Measurements from ENCODE around the gene PIK3C2B. TPM values are rescaled to one million over a fixed set of nuclear protein-coding genes. Genes with fewer than 3 reads are reported as not detected.
A peak's percentile ranks its signal among the peaks of the same experiment; 100 is the strongest.

The PIK3C2B gene
- total and polyA plus RNA-seq, 7 donors: 9.2 to 47.6 (median 17.1) TPM

DNA sequence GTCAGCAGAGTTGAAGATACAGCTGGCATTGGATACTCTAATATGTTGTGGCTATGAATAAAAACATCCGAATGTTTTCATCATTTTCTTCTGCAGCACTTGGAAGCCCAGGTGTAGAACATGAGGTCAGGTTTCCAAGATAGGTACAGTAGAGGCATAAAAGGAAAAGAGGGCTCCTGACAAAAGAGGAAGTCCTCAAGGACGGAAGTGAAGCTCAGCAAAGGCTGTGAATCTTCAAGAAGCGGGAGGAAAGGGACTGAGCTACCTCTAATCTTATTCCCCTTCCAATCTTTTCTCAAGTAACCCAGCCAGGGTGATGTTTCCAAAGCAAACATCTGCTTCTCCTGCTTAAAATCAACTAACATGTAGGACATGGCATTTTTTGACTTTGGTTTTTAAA is 4.4 kb upstream of the PIK3C2B start:
- H3K4me3 ChIP-seq: no peak overlapping the region
- no peaks in the 10 kb centered on the region for H3K9me3 ChIP-seq
- H3K4me1 ChIP-seq: peaks cover 0 to 16% (median 4%) of the 10 kb centered on the region in 4 donors
- H3K36me3 ChIP-seq: no peaks in the 10 kb centered on the region
- WGBS, 2 donors: 77 to 88% methylated on average over 3 of the region's 3 CpGs
- no peak overlapping the region for H3K27ac ChIP-seq
- TF ChIP-seq, protein P1, sequence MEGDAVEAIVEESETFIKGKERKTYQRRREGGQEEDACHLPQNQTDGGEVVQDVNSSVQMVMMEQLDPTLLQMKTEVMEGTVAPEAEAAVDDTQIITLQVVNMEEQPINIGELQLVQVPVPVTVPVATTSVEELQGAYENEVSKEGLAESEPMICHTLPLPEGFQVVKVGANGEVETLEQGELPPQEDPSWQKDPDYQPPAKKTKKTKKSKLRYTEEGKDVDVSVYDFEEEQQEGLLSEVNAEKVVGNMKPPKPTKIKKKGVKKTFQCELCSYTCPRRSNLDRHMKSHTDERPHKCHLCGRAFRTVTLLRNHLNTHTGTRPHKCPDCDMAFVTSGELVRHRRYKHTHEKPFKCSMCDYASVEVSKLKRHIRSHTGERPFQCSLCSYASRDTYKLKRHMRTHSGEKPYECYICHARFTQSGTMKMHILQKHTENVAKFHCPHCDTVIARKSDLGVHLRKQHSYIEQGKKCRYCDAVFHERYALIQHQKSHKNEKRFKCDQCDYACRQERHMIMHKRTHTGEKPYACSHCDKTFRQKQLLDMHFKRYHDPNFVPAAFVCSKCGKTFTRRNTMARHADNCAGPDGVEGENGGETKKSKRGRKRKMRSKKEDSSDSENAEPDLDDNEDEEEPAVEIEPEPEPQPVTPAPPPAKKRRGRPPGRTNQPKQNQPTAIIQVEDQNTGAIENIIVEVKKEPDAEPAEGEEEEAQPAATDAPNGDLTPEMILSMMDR (IDR thresholded peaks at IDR 0.05): no peak
- TF ChIP-seq POLR2A (IDR thresholded peaks at IDR 0.05) (no peak), POLR2AphosphoS5 (IDR thresholded peaks at IDR 0.05) (no peak), EP300 (IDR thresholded peaks at IDR 0.05) (no peak)
- H3K27me3 ChIP-seq: no peaks in the 10 kb centered on the region
- intact Hi-C loops (cut with DNase I): no loop called here
- no peak for DNase-seq

GRCh38 chr1:204495777-204496176 is 1.2 kb upstream of the PIK3C2B start:
- 25 to 49% methylated on average over 5 to 6 of the region's 6 CpGs for WGBS, 2 donors
- peak overlapping the region; percentile 17 to 98 (median 96) for H3K27ac ChIP-seq
- TF ChIP-seq POLR2AphosphoS5 (IDR thresholded peaks at IDR 0.05) (no peak), EP300 (IDR thresholded peaks at IDR 0.05) (no peak)
- TF ChIP-seq, protein P1 (IDR thresholded peaks at IDR 0.05): no peak
- intact Hi-C loops (cut with DNase I): loop anchor here (2.0 kb wide), 1 partner anchor 49 kb away; no protein-coding TSS in a partner anchor
- DNase-seq: no peak
- H3K9me3 ChIP-seq: no peaks in the 10 kb centered on the region
- H3K4me1 ChIP-seq: peaks cover 0 to 34% (median 25%) of the 10 kb centered on the region in 4 donors
- no peaks in the 10 kb centered on the region for H3K36me3 ChIP-seq
- H3K27me3 ChIP-seq: no peaks in the 10 kb centered on the region
- H3K4me3 ChIP-seq: no peak overlapping the region

- Histone ChIP-seq H3K4me3 (peak overlapping the region; percentile 64 to 93 (median 77)), H3K36me3 (no peaks in the 10 kb centered on the region), H3K4me1 (peaks cover 0 to 36% (median 25%) of the 10 kb centered on the region in 4 donors), H3K27ac (peak overlapping the region; percentile 90 to 98 (median 96)), H3K9me3 (no peaks in the 10 kb centered on the region), H3K27me3 (no peaks in the 10 kb centered on the region)
- intact Hi-C loops (cut with DNase I): loop anchor here (2.0 kb wide), 1 partner anchor 48 kb away; no protein-coding TSS in a partner anchor
- no peak for DNase-seq
- TF ChIP-seq EP300 (IDR thresholded peaks at IDR 0.05) (no peak), POLR2AphosphoS5 (IDR thresholded peaks at IDR 0.05) (no peak), POLR2A (IDR thresholded peaks at IDR 0.05) (no peak)
- TF ChIP-seq, protein P1 (IDR thresholded peaks at IDR 0.05): no peak
- WGBS, 2 donors: 1 to 2% methylated on average over 17 of the region's 17 CpGs
Measured at GRCh38 chr1:204495078-204495753, 611 bp upstream of the PIK3C2B start.

GRCh38 chr1:204493984-204494280 is 673 bp downstream of the PIK3C2B start:
- no peaks in the 10 kb centered on the region for H3K27me3 ChIP-seq
- peak overlapping the region; percentile 90 to 98 (median 96) for H3K27ac ChIP-seq
- intact Hi-C loops (cut with DNase I): loop anchor here (2.0 kb wide), 1 partner anchor 47 kb away; no protein-coding TSS in a partner anchor
- peak; percentile 79 for DNase-seq
- no peaks in the 10 kb centered on the region for H3K36me3 ChIP-seq
- no peaks in the 10 kb centered on the region for H3K9me3 ChIP-seq
- WGBS, 2 donors: 0 to 1% methylated on average over 14 of the region's 14 CpGs
- no peak for TF ChIP-seq EP300 (IDR thresholded peaks at IDR 0.05)
- TF ChIP-seq, protein P1 (IDR thresholded peaks at IDR 0.05): no peak
- no peak for TF ChIP-seq POLR2AphosphoS5 (IDR thresholded peaks at IDR 0.05)
- peak in 1 of 2 donors; percentile 51 for TF ChIP-seq POLR2A (IDR thresholded peaks at IDR 0.05)
- peaks cover 0 to 43% (median 25%) of the 10 kb centered on the region in 4 donors for H3K4me1 ChIP-seq
- H3K4me3 ChIP-seq: peak overlapping the region; percentile 64 to 93 (median 77)

Data from sigmoid colon (tissue), 7 donors.